ENCODE measurements around the gene PTGDS. TPM values are rescaled to one million over a fixed set of nuclear protein-coding genes. Genes with fewer than 3 reads are reported as not detected.

The PTGDS gene
- total and polyA plus RNA-seq, 10 of the 15 experiments (the other 5 are each of a cell fraction or from before 2014, with no cell fraction given): not detected

- Histone ChIP-seq H4K20me1 (ENCODE audit: control insufficient read depth, insufficient read depth) (no peaks in the 10 kb centered on the region), H3K4me1 (ENCODE audit: control insufficient read depth, insufficient read depth, low read length) (no peaks in the 10 kb centered on the region), H3K79me2 (ENCODE audit: control insufficient read depth, insufficient read depth, low read length) (no peaks in the 10 kb centered on the region), H3K9ac (ENCODE audit: control insufficient read depth, insufficient read depth, low read length) (no peak overlapping the region), H3K27me3 (replicated peaks in 1 of 2; ENCODE audit: control insufficient read depth in 2 of 2, insufficient read depth in 2 of 2, low read length in 1 of 2) (no peaks in the 10 kb centered on the region; a peak in 2 of 4 replicates), H2AFZ (ENCODE audit: control insufficient read depth, low read depth, low read length) (no peak overlapping the region), H3K36me3 (ENCODE audit: control insufficient read depth in 2 of 2, insufficient read depth in 2 of 2, low read length in 1 of 2) (no peaks in the 10 kb centered on the region), H3K9me3 (replicated peaks; ENCODE audit: control insufficient read depth, insufficient read depth, low read length) (no peaks in the 10 kb centered on the region), H3K27ac (ENCODE audit: control insufficient read depth, insufficient read depth) (no peak overlapping the region), H3K4me3 (no peak overlapping the region), H3K4me2 (ENCODE audit: control insufficient read depth, insufficient read depth) (no peak overlapping the region)
- WGBS (ENCODE audit: insufficient coverage, insufficient replicate concordance, low lambda C conversion rate, missing lambda C conversion rate): 55% methylated on average over 50 of the region's 78 CpGs
- ChIA-PET RAD21 (ENCODE audit: unreplicated experiment) (no interaction called here), SMC1A (ENCODE audit: uncharacterized antibody, unreplicated experiment) (no interaction called here), POLR2A (interaction anchor here (0.6 kb wide), 1 partner anchor 173 kb away, joined by 3 read pairs; no protein-coding TSS in a partner anchor), CTCF (interaction anchor here (0.7 kb wide), 1 partner anchor 15 kb away, joined by 3 read pairs; no protein-coding TSS in a partner anchor)
- FAIRE-seq (no peak), DNase-seq (ENCODE audit: low read depth, low spot score) (no peak), ATAC-seq (peak; percentile 34)
- TF ChIP-seq ATF3 (IDR thresholded peaks at IDR 0.05; ENCODE audit: borderline replicate concordance, extremely low read depth, low read depth, low read length) (no peak), FOXK2 (IDR thresholded peaks at IDR 0.05) (no peak), ZNF217 (IDR thresholded peaks at IDR 0.05) (no peak), RCOR1 (conservative IDR thresholded peaks at IDR 0.05; ENCODE audit: low read depth, low read length) (no peak), SMAD5 (IDR thresholded peaks at IDR 0.05; ENCODE audit: low read depth) (no peak), BCL11A (IDR thresholded peaks at IDR 0.05; ENCODE audit: low read depth, low read length) (no peak), CEBPB (IDR thresholded peaks at IDR 0.05; ENCODE audit: borderline replicate concordance in 1 of 2, low read depth in 2 of 2, low read length in 2 of 2) (no peak), ATF7 (IDR thresholded peaks at IDR 0.05; ENCODE audit: low read depth) (no peak)
- in situ Hi-C loops (cut with MboI): no loop called here
- intact Hi-C loops (cut with micrococcal nuclease; ENCODE audit: unreplicated experiment): no loop called here
- no TSS peak for BruUV-seq (replicated peaks)
Measured at GRCh38 chr9:136978073-136978864, 965 bp downstream of the PTGDS start.
